Measurements from ENCODE around the gene SARS2.

GRCh38 chr19:38888876-38889275 is 41.7 kb downstream of the SARS2 start:
- TF ChIP-seq CTCF (IDR thresholded peaks at IDR 0.05) (no peak), POLR2A (IDR thresholded peaks at IDR 0.05) (no peak)
